Activated CD4-positive, alpha-beta memory T cell treated with anti-CD3 and anti-CD28 coated beads for 36 hours (primary cell): Measurements from ENCODE around the gene C19orf67. TPM values are rescaled to one million over a fixed set of nuclear protein-coding genes. Genes with fewer than 3 reads are reported as not detected.
"Not testable (repeated sequence)": the region's sequence is repeated elsewhere in the genome, so short reads cannot be mapped to it uniquely, and the experiment has no call there.

ENCODE experiments used
- CTCF ChIA-PET: fragments of 350-600 bp; sonication (Branson Sonifier 250); formaldehyde crosslinking; loops from one replicate; lab custom pipeline; 2021; ENCODE audit warnings: antibody characterized with exemption, inconsistent platforms; lab: Charles Lee
- POLR2A ChIA-PET: fragments of 350-600 bp; sonication (Branson Sonifier 250); formaldehyde crosslinking; loops from one replicate; lab custom pipeline; 2021; ENCODE audit warnings: antibody characterized with exemption; lab: Charles Lee
- DNase-seq: peaks from one replicate; pipeline ENCODE4 v3.0.0-alpha.2; 2020
- H3K27ac Mint-ChIP-seq: one replicate; pipeline ENCODE4 v1.8.0; 2021; ENCODE audit warnings: mixed read lengths
- H3K27me3 Mint-ChIP-seq: one replicate; pipeline ENCODE4 v1.8.0; 2021; ENCODE audit warnings: mixed read lengths
- H3K36me3 Mint-ChIP-seq: one replicate; pipeline ENCODE4 v1.8.0; 2021; ENCODE audit warnings: mixed read lengths
- H3K4me1 Mint-ChIP-seq: one replicate; pipeline ENCODE4 v1.8.0; 2021; ENCODE audit warnings: low read depth, mixed read lengths
- H3K4me3 Mint-ChIP-seq: one replicate; pipeline ENCODE4 v1.8.0; 2021; ENCODE audit warnings: mild to moderate bottlenecking, mixed read lengths
- H3K9me3 Mint-ChIP-seq: one replicate; pipeline ENCODE4 v1.8.0; 2021; ENCODE audit warnings: mixed read lengths
- intact Hi-C: fragments of 100-400 bp; cut with micrococcal nuclease; formaldehyde crosslinking; loops from one replicate; pipeline ENCODE4 v1.15.1; 2023
- total RNA-seq, 2 experiments: library from RNA; stranded (reverse); gene quantifications; one replicate each; pipeline ENCODE4 v1.2.3, GENCODE V29; 2021

The C19orf67 gene
- total RNA-seq, 2 experiments from 2014 or later, result not detected

DNA sequence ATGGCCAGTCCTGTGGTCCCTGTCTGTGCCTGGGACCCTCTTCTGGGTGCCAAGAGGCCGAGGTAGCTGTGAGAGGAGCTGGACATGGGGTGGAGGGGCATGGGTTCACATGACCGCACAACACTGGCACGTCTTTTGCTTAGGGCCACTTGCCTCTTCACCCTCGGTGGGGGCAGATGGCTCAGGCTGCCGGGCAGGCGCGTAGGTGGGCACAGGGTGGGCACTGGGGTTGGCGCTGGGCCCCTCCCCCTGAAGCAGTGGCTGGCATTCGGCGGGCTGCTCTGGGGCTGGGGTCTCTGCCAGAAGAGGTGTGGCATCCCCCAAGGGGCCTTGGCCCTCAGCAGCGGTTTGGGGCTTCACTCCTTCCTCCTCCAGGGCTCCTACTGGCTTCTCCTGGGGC is 32.1 kb downstream of the C19orf67 start:
- CTCF ChIA-PET, result interaction anchor here (1.0 to 1.6 kb wide), 3 partner anchors 18 to 173 kb away, joined by 3 to 6 read pairs (median 4); partner anchors contain the start of gene MISP3
- H3K4me3 Mint-ChIP-seq, result no peak overlapping the region
- H3K27me3 Mint-ChIP-seq, result peaks cover 2% of the 10 kb centered on the region
- H3K36me3 Mint-ChIP-seq, result peaks cover 35% of the 10 kb centered on the region
- no peak for DNase-seq
- intact Hi-C loops, result no loop called here
- POLR2A ChIA-PET, result no interaction called here
- H3K9me3 Mint-ChIP-seq, result peaks cover 7% of the 10 kb centered on the region
- peaks cover 10% of the 10 kb centered on the region for H3K4me1 Mint-ChIP-seq
- H3K27ac Mint-ChIP-seq, result no peak overlapping the region

DNA sequence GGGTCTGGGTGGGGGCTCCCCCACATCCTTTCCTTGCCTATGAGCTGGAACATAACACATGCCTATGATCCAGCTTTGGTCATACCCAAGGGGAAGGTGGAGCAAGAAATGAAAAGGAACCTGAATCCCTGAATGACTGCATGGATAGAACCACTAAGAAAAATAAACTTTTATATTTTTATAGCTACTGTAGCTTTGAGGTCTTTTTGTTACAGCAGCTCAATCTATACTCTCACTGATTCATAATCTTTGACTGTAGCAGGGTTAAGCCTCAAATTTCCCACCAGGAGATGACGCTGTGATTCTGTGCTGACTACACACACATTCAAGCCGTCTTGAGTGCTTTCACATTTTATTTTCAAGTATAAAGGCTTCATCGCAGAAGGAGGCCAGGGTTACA is 32.6 kb downstream of the C19orf67 start:
- H3K27ac Mint-ChIP-seq, result no peak overlapping the region
- CTCF ChIA-PET, result interaction anchor here (1.0 to 1.6 kb wide), 3 partner anchors 19 to 172 kb away, joined by 3 to 5 read pairs (median 4); partner anchors contain the start of gene MISP3

DNA sequence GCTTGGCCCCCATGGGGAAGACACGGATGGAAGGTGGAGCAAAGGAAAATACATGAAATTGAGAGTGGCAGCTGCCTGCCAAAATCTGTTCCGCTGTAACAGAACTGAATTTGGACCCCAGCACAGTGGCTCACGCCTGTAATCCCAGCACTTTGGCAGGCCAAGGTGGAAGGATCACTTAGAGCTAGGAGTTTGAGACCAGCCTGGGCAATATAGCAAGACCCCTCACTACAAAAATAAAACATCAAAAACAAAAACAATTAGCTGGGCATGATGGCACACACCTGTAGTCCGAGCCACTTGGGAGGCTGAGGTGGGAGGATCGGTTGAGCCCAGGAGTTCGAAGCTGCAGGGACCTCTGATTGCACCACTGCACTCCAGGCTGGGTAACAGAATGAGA is 33.1 kb downstream of the C19orf67 start:
- POLR2A ChIA-PET, result no interaction called here
- no peak overlapping the region for H3K4me3 Mint-ChIP-seq
- no peaks in the 10 kb centered on the region for H3K27me3 Mint-ChIP-seq
- CTCF ChIA-PET, result interaction anchor here (1.0 to 1.6 kb wide), 3 partner anchors 20 to 172 kb away, joined by 3 to 5 read pairs (median 4); partner anchors contain the start of gene MISP3
- H3K27ac Mint-ChIP-seq, result no peak overlapping the region
- DNase-seq, result no peak
- intact Hi-C loops, result no loop called here
- H3K36me3 Mint-ChIP-seq, result peaks cover 39% of the 10 kb centered on the region
- H3K4me1 Mint-ChIP-seq, result peaks cover 4% of the 10 kb centered on the region
- H3K9me3 Mint-ChIP-seq, result peaks cover 7% of the 10 kb centered on the region

More for the DNA sequence above, 32.6 kb downstream of the C19orf67 start:
- peaks cover 7% of the 10 kb centered on the region for H3K9me3 Mint-ChIP-seq
- H3K27me3 Mint-ChIP-seq, result no peaks in the 10 kb centered on the region
- POLR2A ChIA-PET, result no interaction called here
- no peak overlapping the region for H3K4me3 Mint-ChIP-seq
- H3K36me3 Mint-ChIP-seq, result peaks cover 39% of the 10 kb centered on the region
- H3K4me1 Mint-ChIP-seq, result peaks cover 9% of the 10 kb centered on the region
- DNase-seq, result no peak
- intact Hi-C loops, result no loop called here

DNA sequence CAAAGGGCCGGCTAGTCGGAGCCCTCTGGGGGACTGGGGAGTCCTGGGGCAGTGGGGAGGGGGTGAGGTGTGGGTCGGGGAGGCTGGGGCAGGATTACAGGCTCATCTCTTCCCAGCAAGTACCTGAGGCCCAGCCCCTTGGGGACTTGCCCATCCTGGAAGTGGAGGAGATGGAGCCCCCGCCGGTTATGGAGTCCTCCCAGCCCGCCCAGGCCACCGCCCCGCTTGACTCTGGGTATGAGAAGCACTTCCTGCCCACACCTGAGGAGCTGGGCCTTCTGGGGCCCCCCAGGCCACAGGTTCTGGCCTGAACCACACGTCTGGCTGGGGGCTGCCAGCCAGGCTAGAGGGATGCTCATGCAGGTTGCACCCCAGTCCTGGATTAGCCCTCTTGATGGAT is 33.6 kb downstream of the C19orf67 start:
- H3K4me1 Mint-ChIP-seq, result peaks cover 4% of the 10 kb centered on the region
- H3K27me3 Mint-ChIP-seq, result no peaks in the 10 kb centered on the region
- H3K27ac Mint-ChIP-seq, result no peak overlapping the region
- intact Hi-C loops, result no loop called here
- H3K36me3 Mint-ChIP-seq, result peaks cover 39% of the 10 kb centered on the region
- DNase-seq, result no peak
- ChIA-PET POLR2A (no interaction called here), CTCF (interaction anchor here (1.3 to 1.6 kb wide), 2 partner anchors 20 to 22 kb away, joined by 4 to 5 read pairs; partner anchors contain the start of gene MISP3)
- H3K9me3 Mint-ChIP-seq, result peaks cover 7% of the 10 kb centered on the region
- H3K4me3 Mint-ChIP-seq, result no peak overlapping the region

DNA sequence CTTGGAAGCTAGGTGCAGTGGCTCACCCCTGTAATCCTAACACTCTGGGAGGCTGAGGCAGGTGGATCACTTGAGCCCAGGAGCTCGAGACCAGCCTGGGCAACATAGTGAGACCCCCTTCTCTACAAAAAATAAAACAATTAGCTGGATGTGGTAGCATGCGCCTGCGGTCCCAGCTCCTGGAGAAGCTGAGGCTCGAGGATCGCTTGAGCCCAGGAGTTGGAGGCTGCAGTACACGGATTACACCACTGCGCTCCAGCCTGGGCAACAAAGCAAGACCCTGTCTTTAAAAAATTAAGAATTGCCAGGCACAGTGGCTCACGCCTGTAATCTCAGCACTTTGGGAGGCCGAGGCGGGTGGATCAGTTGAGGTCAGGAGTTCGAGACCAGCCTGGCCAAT is 34.6 kb downstream of the C19orf67 start:
- H3K4me3 Mint-ChIP-seq, H3K27ac Mint-ChIP-seq, H3K9me3 Mint-ChIP-seq, H3K4me1 Mint-ChIP-seq, intact Hi-C loops, DNase-seq, POLR2A ChIA-PET, H3K27me3 Mint-ChIP-seq: not testable (repeated sequence)
- CTCF ChIA-PET, result interaction anchor here (0.5 to 9.3 kb wide), 4 partner anchors 7 to 302 kb away, joined by 3 to 99 read pairs (median 19); partner anchors contain the start of gene MISP3
- H3K36me3 Mint-ChIP-seq, result peaks cover 45% of the 10 kb centered on the region

DNA sequence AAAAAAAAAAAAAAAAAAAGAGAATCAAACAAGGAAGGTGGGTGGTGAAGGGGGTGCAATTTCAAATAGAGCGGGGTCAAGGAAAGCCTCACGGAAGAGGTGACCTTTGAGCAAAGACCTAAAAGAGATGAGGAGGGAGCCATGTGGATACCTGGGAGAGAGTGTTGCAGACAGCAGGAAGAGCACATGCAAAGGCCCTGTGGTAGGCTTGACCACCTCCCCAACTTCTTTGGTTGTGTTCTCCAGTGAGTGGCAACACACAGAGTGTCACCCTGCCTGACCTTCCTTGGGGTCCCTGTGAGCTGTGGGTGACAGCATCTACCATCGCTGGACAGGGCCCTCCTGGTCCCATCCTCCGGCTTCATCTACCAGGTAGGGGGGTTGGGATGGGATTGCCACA is 35.1 kb downstream of the C19orf67 start:
- Mint-ChIP-seq H3K27me3 (no peaks in the 10 kb centered on the region), H3K4me1 (peaks cover 4% of the 10 kb centered on the region), H3K4me3 (no peak overlapping the region), H3K36me3 (peaks cover 47% of the 10 kb centered on the region), H3K9me3 (peaks cover 7% of the 10 kb centered on the region), H3K27ac (no peak overlapping the region)
- CTCF ChIA-PET, result interaction anchor here (0.5 to 9.3 kb wide), 5 partner anchors 8 to 302 kb away, joined by 3 to 99 read pairs (median 5); partner anchors contain the start of gene MISP3
- DNase-seq, result no peak
- POLR2A ChIA-PET, result no interaction called here
- intact Hi-C loops, result no loop called here

DNA sequence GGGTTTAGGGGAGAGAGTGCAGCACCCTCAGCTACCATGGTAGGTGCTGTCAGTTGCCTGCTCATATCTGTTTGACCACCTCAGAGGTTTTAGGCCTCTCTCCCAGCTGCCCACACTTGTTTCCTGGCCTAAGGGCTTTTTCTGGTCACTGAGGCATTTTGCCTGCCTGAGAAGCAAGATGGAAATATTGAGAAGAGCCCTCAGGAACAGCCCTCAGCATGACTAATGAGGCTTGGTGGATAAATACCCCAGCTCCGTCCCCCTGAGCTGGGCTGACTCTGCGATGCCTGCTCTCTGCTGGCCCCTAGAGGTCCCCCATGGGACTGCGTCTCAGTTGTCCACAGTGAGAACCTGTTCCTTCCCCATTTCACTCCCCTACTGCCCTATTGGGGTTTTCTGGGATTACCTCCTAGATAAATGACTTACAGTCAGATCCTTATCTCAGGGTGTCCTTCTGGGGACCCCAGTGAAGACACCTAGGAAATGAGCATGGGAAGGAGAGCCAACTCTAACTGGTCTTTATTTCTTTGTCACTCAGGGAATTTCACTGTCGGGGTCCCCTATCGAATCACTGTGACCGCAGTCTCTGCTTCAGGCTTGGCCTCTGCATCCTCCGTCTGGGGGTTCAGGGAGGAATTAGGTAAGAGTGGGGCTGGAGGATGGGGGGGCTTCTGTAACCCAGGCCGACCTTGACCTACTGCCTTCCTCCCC is 37.0 kb downstream of the C19orf67 start:
- intact Hi-C loops, result loop anchor here (5.0 kb wide), 1 partner anchor 166 kb away; no protein-coding TSS in a partner anchor
- peak overlapping the region; percentile 51 for H3K27ac Mint-ChIP-seq
- no peak overlapping the region for H3K4me3 Mint-ChIP-seq
- CTCF ChIA-PET, result interaction anchor here (0.6 to 9.3 kb wide), 34 partner anchors 9 to 301 kb away, joined by 3 to 99 read pairs (median 4); partner anchors contain the start of genes DCAF15, IL27RA, MISP3 and NANOS3
- POLR2A ChIA-PET, result interaction anchor here (1.0 to 1.2 kb wide), 2 partner anchors 17 to 42 kb away, joined by 3 to 5 read pairs; partner anchors contain the start of genes IL27RA and RFX1
- peak; percentile 83 for DNase-seq
- peaks cover 50% of the 10 kb centered on the region for H3K36me3 Mint-ChIP-seq
- H3K9me3 Mint-ChIP-seq, result peaks cover 7% of the 10 kb centered on the region
- no peaks in the 10 kb centered on the region for H3K27me3 Mint-ChIP-seq
- H3K4me1 Mint-ChIP-seq, result peaks cover 4% of the 10 kb centered on the region

DNA sequence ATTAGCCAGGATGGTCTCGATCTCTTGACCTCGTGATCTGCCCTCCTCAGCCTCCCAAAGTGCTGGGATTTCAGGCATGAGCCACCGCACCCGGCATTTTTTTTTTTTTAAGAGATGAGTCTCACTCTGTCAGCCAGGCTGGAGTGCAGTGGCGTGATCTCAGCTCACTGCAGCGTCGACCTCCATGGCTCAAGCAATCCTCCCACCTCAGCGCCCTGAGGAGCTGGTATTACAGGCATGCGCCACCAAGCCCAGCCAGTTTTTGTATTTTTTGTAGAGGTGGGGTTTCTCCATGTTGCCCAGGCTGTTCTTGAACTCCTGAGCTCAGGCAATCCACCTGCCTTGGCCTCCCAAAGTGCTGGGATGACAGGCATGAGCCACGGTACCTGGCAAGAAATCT is 37.7 kb downstream of the C19orf67 start:
- intact Hi-C loops, result loop anchor here (5.0 kb wide), 1 partner anchor 166 kb away; no protein-coding TSS in a partner anchor
- H3K9me3 Mint-ChIP-seq, H3K27ac Mint-ChIP-seq, H3K4me1 Mint-ChIP-seq, H3K4me3 Mint-ChIP-seq, DNase-seq, H3K27me3 Mint-ChIP-seq: not testable (repeated sequence)
- ChIA-PET POLR2A (interaction anchor here (1.0 to 1.2 kb wide), 2 partner anchors 16 to 42 kb away, joined by 3 to 5 read pairs; partner anchors contain the start of genes IL27RA and RFX1), CTCF (interaction anchor here (0.6 to 9.3 kb wide), 31 partner anchors 8 to 300 kb away, joined by 3 to 99 read pairs (median 4); partner anchors contain the start of genes DCAF15, IL27RA, MISP3 and NANOS3)
- peaks cover 51% of the 10 kb centered on the region for H3K36me3 Mint-ChIP-seq

DNA sequence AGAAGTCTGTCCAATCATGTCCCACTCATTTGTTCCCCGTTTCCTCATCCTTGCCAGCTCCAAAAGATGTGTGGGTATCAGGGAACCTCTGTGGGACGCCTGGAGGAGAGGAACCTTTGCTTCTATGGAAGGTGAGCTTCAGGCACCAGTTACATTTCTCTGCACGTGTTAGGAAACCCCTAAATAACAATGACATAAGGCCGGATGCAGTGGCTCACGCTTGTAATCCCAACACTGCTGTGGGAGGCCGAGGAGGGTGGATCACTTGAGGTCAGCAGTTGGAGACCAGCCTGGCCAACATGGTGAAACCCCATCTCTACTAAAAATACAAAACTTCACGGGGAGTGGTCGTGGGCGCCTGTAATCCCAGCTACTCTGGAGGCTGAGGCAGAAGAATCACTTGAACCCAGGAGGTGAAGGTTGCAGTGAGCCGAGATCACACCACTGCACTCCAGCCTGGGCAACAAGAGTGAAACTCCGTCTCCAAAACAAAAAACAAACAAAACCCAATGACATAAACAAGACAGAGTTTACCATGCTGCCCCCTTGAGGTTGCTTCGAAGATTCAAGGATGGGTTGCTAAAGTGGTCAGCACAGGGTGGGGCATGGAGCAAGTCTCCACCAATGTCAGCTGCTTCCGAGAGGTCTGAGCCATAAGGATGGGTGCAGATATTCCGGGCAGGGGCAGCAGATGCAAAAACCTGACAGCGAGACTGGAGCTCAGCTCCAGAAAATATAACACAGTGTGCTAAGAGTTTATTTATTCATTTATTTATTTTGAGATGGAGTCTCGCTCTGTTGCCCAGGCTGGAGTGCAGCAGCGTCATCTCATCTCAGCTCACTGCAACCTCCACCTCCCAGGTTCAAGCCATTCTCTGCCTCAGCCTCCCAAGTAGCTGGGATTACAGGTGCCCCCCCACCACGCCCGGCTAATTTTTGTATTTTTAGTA is 42.6 kb downstream of the C19orf67 start:
- CTCF ChIA-PET, result interaction anchor here (0.5 to 9.3 kb wide), 13 partner anchors 10 to 163 kb away, joined by 3 to 99 read pairs (median 4); partner anchors contain the start of genes IL27RA and MISP3
- H3K4me1 Mint-ChIP-seq, result peaks cover 12% of the 10 kb centered on the region
- intact Hi-C loops, POLR2A ChIA-PET, H3K27me3 Mint-ChIP-seq, H3K4me3 Mint-ChIP-seq, H3K9me3 Mint-ChIP-seq: not testable (repeated sequence)
- H3K27ac Mint-ChIP-seq, result peak overlapping the region; percentile 53
- DNase-seq, result peak; percentile 42
- peaks cover 39% of the 10 kb centered on the region for H3K36me3 Mint-ChIP-seq

DNA sequence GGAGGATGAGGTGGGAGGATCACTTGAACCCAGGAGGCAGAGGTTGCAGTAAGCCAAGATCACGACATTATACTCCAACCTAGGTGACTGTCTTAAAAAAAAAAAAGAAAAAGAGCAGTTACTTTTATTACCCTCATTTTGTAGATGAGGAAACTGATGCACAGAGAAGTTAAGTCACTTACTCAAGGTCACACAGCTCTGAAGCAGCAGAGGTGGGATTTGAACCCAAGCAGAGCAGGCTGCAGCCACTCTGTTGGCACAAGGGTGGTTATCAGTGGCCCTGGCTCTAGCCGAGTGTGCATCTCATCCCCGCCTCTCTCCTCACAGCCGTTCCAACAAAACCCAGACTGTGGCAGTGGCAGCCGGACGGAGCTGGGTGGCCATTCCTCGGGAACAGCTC is 46.4 kb downstream of the C19orf67 start:
- no peaks in the 10 kb centered on the region for H3K27me3 Mint-ChIP-seq
- no peaks in the 10 kb centered on the region for H3K9me3 Mint-ChIP-seq
- POLR2A ChIA-PET, result no interaction called here
- CTCF ChIA-PET, result interaction anchor here (1.8 kb wide), 1 partner anchor 9 kb away, joined by 7 read pairs; no protein-coding TSS in a partner anchor
- H3K36me3 Mint-ChIP-seq, result peaks cover 36% of the 10 kb centered on the region
- intact Hi-C loops, result no loop called here
- no peak for DNase-seq
- no peak overlapping the region for H3K27ac Mint-ChIP-seq
- H3K4me3 Mint-ChIP-seq, result no peak overlapping the region
- peaks cover 19% of the 10 kb centered on the region for H3K4me1 Mint-ChIP-seq

DNA sequence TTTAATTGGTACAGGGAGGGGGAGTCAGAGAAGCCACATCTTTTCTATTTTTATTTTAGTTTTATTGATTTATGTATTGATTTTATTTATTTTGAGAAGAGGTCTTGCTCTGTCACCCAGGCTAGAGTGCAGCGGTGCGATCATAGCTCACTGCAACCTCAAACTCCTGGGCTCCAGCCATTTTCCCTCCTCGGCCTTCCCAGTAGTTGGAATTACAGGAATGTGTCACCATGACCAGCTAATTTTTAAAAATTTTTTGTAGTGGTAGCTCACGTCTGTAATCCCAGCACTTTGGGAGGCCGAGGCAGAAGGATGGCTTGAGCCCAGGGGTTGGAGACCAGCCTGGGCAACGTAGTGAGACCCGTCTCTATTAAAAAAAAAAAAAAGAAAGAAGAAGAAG is 49.9 kb downstream of the C19orf67 start:
- no peaks in the 10 kb centered on the region for H3K9me3 Mint-ChIP-seq
- H3K4me3 Mint-ChIP-seq, result no peak overlapping the region
- H3K4me1 Mint-ChIP-seq, result peaks cover 27% of the 10 kb centered on the region
- intact Hi-C loops, result no loop called here
- DNase-seq, result no peak
- POLR2A ChIA-PET, result no interaction called here
- H3K36me3 Mint-ChIP-seq, result peaks cover 27% of the 10 kb centered on the region
- no peak overlapping the region for H3K27ac Mint-ChIP-seq
- CTCF ChIA-PET, result interaction anchor here (0.7 to 2.0 kb wide), 4 partner anchors 12 to 80 kb away, joined by 3 to 6 read pairs (median 4); partner anchors contain the start of gene MISP3
- H3K27me3 Mint-ChIP-seq, result no peaks in the 10 kb centered on the region
